Astrocyte (in vitro differentiated cells and primary cell): ENCODE results near the gene SFT2D3. TPM values are rescaled to one million over a fixed set of nuclear protein-coding genes. Genes with fewer than 3 reads are reported as not detected.

ENCODE experiments used
- DNase-seq: peaks from one replicate; pipeline ENCODE4 v3.0.0-alpha.2; 2010; ENCODE audit warnings: low read depth
- FAIRE-seq: peaks from 2 replicates; lab custom pipeline; 2011; peaks lifted over from hg19 to GRCh38; lab: Jason Lieb, UNC
- H2AFZ ChIP-seq: 2 replicates; pipeline ENCODE4 v1.6.0; 2012; ENCODE audit warnings: low read depth, low read length, inconsistent platforms
- H3K27ac ChIP-seq: 2 replicates; pipeline ENCODE4 v1.5.1; 2011; ENCODE audit warnings: low read depth, low read length, inconsistent platforms
- H3K27me3 ChIP-seq: 2 replicates; pipeline ENCODE4 v1.6.0; 2011; ENCODE audit warnings: low read length, inconsistent platforms; ENCODE audit not compliant: insufficient read depth
- H3K36me3 ChIP-seq: 2 replicates; pipeline ENCODE4 v1.5.1; 2011; ENCODE audit warnings: low read length, inconsistent platforms; ENCODE audit not compliant: insufficient read depth
- H3K4me1 ChIP-seq: 2 replicates; pipeline ENCODE4 v1.5.1; 2011; ENCODE audit warnings: low read length, inconsistent platforms; ENCODE audit not compliant: insufficient read depth
- H3K4me2 ChIP-seq: 2 replicates; pipeline ENCODE4 v1.6.0; 2012; ENCODE audit warnings: low read length, inconsistent platforms
- H3K4me3 ChIP-seq: 2 replicates; pipeline ENCODE4 v1.5.1; 2011; ENCODE audit warnings: low read depth, mild to moderate bottlenecking, low read length, inconsistent platforms; ENCODE audit not compliant: insufficient read depth
- H3K79me2 ChIP-seq: 2 replicates; pipeline ENCODE4 v1.6.0; 2012; ENCODE audit warnings: mild to moderate bottlenecking, low read length, inconsistent platforms; ENCODE audit not compliant: insufficient read depth
- H3K9ac ChIP-seq: 2 replicates; pipeline ENCODE4 v1.6.0; 2012; ENCODE audit warnings: mild to moderate bottlenecking, low read length, inconsistent platforms
- H3K9me3 ChIP-seq: 2 replicates; pipeline ENCODE4 v1.5.1; 2012; ENCODE audit warnings: low read depth, mild to moderate bottlenecking, low read length, inconsistent platforms; ENCODE audit not compliant: insufficient read depth
- H4K20me1 ChIP-seq: 2 replicates; pipeline ENCODE4 v1.6.0; 2012; ENCODE audit warnings: low read length, inconsistent platforms; ENCODE audit not compliant: insufficient read depth
- H3K27ac Mint-ChIP-seq: one replicate; pipeline ENCODE4 v1.8.0; 2021; ENCODE audit warnings: mild to moderate bottlenecking, mixed read lengths; ENCODE audit not compliant: unreplicated experiment
- H3K27me3 Mint-ChIP-seq: one replicate; pipeline ENCODE4 v1.8.0; 2021; ENCODE audit warnings: low read depth, mixed read lengths; ENCODE audit not compliant: unreplicated experiment
- H3K36me3 Mint-ChIP-seq: one replicate; pipeline ENCODE4 v1.8.0; 2021; ENCODE audit warnings: low read depth, mixed read lengths; ENCODE audit not compliant: unreplicated experiment
- H3K4me1 Mint-ChIP-seq: one replicate; pipeline ENCODE4 v1.8.0; 2021; ENCODE audit warnings: low read depth, mixed read lengths; ENCODE audit not compliant: unreplicated experiment
- H3K4me3 Mint-ChIP-seq: one replicate; pipeline ENCODE4 v1.8.0; 2021; ENCODE audit warnings: mild to moderate bottlenecking, moderate library complexity, mixed read lengths; ENCODE audit not compliant: unreplicated experiment
- H3K9me3 Mint-ChIP-seq: one replicate; pipeline ENCODE4 v1.8.0; 2021; ENCODE audit warnings: mild to moderate bottlenecking, mixed read lengths; ENCODE audit not compliant: unreplicated experiment
- EZH2 ChIP-seq: IDR thresholded peaks from 2 replicates; pipeline ENCODE4 v1.6.1; 2012; ENCODE audit warnings: mild to moderate bottlenecking, low read length, inconsistent platforms; ENCODE audit not compliant: insufficient read depth
- total RNA-seq: library from RNA; stranded (reverse); gene quantifications from 2 replicates; pipeline ENCODE4 v1.2.1, GENCODE V29; 2021
- TF ChIP-seq, protein P1 (sequence below): IDR thresholded peaks from 2 replicates; pipeline ENCODE4 v1.5.1; 2011; ENCODE audit warnings: low read depth, mild to moderate bottlenecking, inconsistent platforms, low read length, moderate library complexity; ENCODE audit not compliant: insufficient read depth

Gene SFT2D3
- total RNA-seq, 1 donor from 2014 or later: 2.9 TPM

DNA sequence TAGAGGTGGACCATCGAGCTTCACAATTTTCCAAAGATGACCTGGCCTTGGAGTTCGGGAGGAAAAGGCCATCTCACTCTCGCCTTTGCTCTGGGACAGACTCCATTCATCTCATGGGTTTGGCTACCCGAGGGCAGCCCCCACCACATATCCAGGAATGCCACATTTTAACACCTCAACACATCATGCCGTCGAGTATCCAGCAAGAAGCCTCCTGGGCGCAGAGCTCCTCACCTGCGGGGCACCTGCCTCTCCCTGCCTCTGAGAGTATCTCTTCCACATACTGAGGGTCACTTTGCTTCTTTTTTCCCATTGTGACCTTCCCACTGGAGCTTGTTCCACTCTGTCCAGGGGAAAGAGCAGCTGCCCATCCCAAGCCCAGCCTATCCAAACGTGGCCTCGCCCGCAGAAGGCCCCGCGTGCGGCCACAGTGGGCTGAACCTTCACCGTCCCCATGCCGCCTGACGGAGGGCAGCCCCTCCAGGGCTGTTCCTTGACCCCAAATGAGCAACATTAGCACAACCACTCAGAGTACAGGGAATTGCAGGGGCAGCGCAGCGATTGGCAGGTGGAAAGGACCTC is 20.5 kb upstream of the SFT2D3 start:
- Mint-ChIP-seq H3K36me3 (no peaks in the 10 kb centered on the region), H3K4me1 (peaks cover 30% of the 10 kb centered on the region), H3K27me3 (peaks cover 26% of the 10 kb centered on the region), H3K27ac (no peak overlapping the region), H3K9me3 (no peaks in the 10 kb centered on the region), H3K4me3 (no peak overlapping the region)
- H2AFZ ChIP-seq: peak overlapping the region; percentile 81
- H3K4me1 ChIP-seq: peaks cover 4% of the 10 kb centered on the region
- H3K79me2 ChIP-seq: no peaks in the 10 kb centered on the region
- peak overlapping the region; percentile 73 for H3K4me2 ChIP-seq
- H4K20me1 ChIP-seq: no peaks in the 10 kb centered on the region
- H3K9me3 ChIP-seq: no peaks in the 10 kb centered on the region
- no peak for TF ChIP-seq EZH2
- TF ChIP-seq, protein P1, sequence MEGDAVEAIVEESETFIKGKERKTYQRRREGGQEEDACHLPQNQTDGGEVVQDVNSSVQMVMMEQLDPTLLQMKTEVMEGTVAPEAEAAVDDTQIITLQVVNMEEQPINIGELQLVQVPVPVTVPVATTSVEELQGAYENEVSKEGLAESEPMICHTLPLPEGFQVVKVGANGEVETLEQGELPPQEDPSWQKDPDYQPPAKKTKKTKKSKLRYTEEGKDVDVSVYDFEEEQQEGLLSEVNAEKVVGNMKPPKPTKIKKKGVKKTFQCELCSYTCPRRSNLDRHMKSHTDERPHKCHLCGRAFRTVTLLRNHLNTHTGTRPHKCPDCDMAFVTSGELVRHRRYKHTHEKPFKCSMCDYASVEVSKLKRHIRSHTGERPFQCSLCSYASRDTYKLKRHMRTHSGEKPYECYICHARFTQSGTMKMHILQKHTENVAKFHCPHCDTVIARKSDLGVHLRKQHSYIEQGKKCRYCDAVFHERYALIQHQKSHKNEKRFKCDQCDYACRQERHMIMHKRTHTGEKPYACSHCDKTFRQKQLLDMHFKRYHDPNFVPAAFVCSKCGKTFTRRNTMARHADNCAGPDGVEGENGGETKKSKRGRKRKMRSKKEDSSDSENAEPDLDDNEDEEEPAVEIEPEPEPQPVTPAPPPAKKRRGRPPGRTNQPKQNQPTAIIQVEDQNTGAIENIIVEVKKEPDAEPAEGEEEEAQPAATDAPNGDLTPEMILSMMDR: no peak
- DNase-seq (no peak), FAIRE-seq (no peak)
- no peak overlapping the region for H3K4me3 ChIP-seq
- H3K9ac ChIP-seq: no peak overlapping the region
- peaks cover 10% of the 10 kb centered on the region for H3K27me3 ChIP-seq
- no peak overlapping the region for H3K27ac ChIP-seq
- no peaks in the 10 kb centered on the region for H3K36me3 ChIP-seq

DNA sequence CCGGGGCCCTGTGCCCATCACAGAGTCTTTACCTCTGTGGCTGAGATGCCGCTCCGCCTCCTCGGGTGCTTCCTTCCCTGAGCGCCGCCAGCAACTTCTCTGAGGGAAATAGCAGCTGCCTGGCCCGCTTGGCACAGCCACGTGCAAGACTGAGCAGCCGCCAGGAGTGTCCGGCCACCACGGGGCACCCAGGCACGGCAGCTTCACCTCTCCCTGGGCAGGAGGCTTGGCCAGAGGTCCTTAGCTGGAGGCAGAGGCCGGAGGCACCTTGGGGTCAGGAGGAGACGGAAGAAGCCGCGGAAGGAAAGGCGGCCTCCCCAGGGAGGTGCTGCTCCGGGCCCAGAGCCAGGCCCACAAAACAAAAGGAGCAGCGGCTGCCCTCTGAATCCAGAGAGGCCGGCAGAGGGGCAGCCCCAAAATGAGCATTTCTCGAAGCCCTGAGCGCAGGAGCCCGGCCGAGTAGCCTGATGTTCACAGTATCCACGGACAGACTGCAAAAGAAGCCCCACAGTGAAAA is 20.0 kb upstream of the SFT2D3 start:
- H3K4me1 ChIP-seq: no peaks in the 10 kb centered on the region
- TF ChIP-seq, protein P1: no peak
- TF ChIP-seq EZH2: no peak
- H3K27ac Mint-ChIP-seq: no peak overlapping the region
- DNase-seq: no peak
- H3K9ac ChIP-seq: no peak overlapping the region
- H3K9me3 ChIP-seq: no peaks in the 10 kb centered on the region
- peaks cover 26% of the 10 kb centered on the region for H3K27me3 Mint-ChIP-seq
- no peak overlapping the region for H3K27ac ChIP-seq
- no peak for FAIRE-seq
- H3K9me3 Mint-ChIP-seq: no peaks in the 10 kb centered on the region
- H3K4me3 Mint-ChIP-seq: no peak overlapping the region
- no peaks in the 10 kb centered on the region for H3K36me3 Mint-ChIP-seq
- H4K20me1 ChIP-seq: no peaks in the 10 kb centered on the region
- H3K79me2 ChIP-seq: no peaks in the 10 kb centered on the region
- H3K4me3 ChIP-seq: no peak overlapping the region
- H2AFZ ChIP-seq: peak overlapping the region; percentile 81
- H3K4me1 Mint-ChIP-seq: peaks cover 30% of the 10 kb centered on the region
- H3K36me3 ChIP-seq: no peaks in the 10 kb centered on the region
- H3K4me2 ChIP-seq: peak overlapping the region; percentile 73
- H3K27me3 ChIP-seq: peaks cover 10% of the 10 kb centered on the region
